ENCODE measurements around the gene EIF4G3. TPM values are rescaled to one million over a fixed set of nuclear protein-coding genes. Genes with fewer than 3 reads are reported as not detected.

Gene EIF4G3
- total RNA-seq, 1 experiment from 2014 or later, result 86.8 TPM

- intact Hi-C loops (cut with micrococcal nuclease; ENCODE audit: unreplicated experiment), result no loop called here
- ChIA-PET CTCF (no interaction called here), POLR2A (ENCODE audit: low non-redundant PET) (no interaction called here)
- H3K27me3 ChIP-seq (replicated peaks; ENCODE audit: insufficient read depth, low read depth, low read length, poor library complexity), result no peaks in the 10 kb centered on the region
- H3K4me1 ChIP-seq (ENCODE audit: insufficient read depth, low read length, poor library complexity, severe bottlenecking), result no peaks in the 10 kb centered on the region
- TF ChIP-seq CTCF (conservative IDR thresholded peaks at IDR 0.05; ENCODE audit: low read depth, low read length), result no peak
- no peak for TF ChIP-seq EZH2 (IDR thresholded peaks at IDR 0.05; ENCODE audit: borderline replicate concordance, low read depth, low read length, poor library complexity, severe bottlenecking)
- peaks cover 15% of the 10 kb centered on the region for H3K36me3 ChIP-seq (ENCODE audit: insufficient read depth, low read length, poor library complexity, severe bottlenecking)
- no peak overlapping the region for H3K27ac ChIP-seq (ENCODE audit: low read depth, low read length, poor library complexity, severe bottlenecking)
- H3K9me3 ChIP-seq (ENCODE audit: low read depth, low read length, poor library complexity, severe bottlenecking), result no peaks in the 10 kb centered on the region
- no peak for DNase-seq (ENCODE audit: low spot score)
- BruUV-seq (replicated peaks), result no TSS peak
- no peak overlapping the region for H3K4me3 ChIP-seq (ENCODE audit: low read depth, low read length, poor library complexity, severe bottlenecking)
Observed at GRCh38 chr1:20896826-20897225, 279.9 kb downstream of the EIF4G3 start.

- ChIA-PET POLR2A (ENCODE audit: low non-redundant PET) (no interaction called here), CTCF (no interaction called here)
- no TSS peak for BruUV-seq (replicated peaks)
- DNase-seq (ENCODE audit: low spot score), result no peak
- no peak overlapping the region for H3K27ac ChIP-seq (ENCODE audit: low read depth, low read length, poor library complexity, severe bottlenecking)
- H3K36me3 ChIP-seq (ENCODE audit: insufficient read depth, low read length, poor library complexity, severe bottlenecking), result peaks cover 17% of the 10 kb centered on the region
- H3K9me3 ChIP-seq (ENCODE audit: low read depth, low read length, poor library complexity, severe bottlenecking), result no peaks in the 10 kb centered on the region
- intact Hi-C loops (cut with micrococcal nuclease; ENCODE audit: unreplicated experiment), result no loop called here
- no peaks in the 10 kb centered on the region for H3K27me3 ChIP-seq (replicated peaks; ENCODE audit: insufficient read depth, low read depth, low read length, poor library complexity)
- no peaks in the 10 kb centered on the region for H3K4me1 ChIP-seq (ENCODE audit: insufficient read depth, low read length, poor library complexity, severe bottlenecking)
- H3K4me3 ChIP-seq (ENCODE audit: low read depth, low read length, poor library complexity, severe bottlenecking), result no peak overlapping the region
- no peak for TF ChIP-seq CTCF (conservative IDR thresholded peaks at IDR 0.05; ENCODE audit: low read depth, low read length)
- TF ChIP-seq EZH2 (IDR thresholded peaks at IDR 0.05; ENCODE audit: borderline replicate concordance, low read depth, low read length, poor library complexity, severe bottlenecking), result no peak
Observed at GRCh38 chr1:20893931-20894330, 282.8 kb downstream of the EIF4G3 start.

GRCh38 chr1:20891091-20891490 is 285.6 kb downstream of the EIF4G3 start:
- H3K4me3 ChIP-seq (ENCODE audit: low read depth, low read length, poor library complexity, severe bottlenecking), result no peak overlapping the region
- H3K4me1 ChIP-seq (ENCODE audit: insufficient read depth, low read length, poor library complexity, severe bottlenecking), result no peaks in the 10 kb centered on the region
- ChIA-PET POLR2A (ENCODE audit: low non-redundant PET) (no interaction called here), CTCF (no interaction called here)
- H3K9me3 ChIP-seq (ENCODE audit: low read depth, low read length, poor library complexity, severe bottlenecking), result no peaks in the 10 kb centered on the region
- peaks cover 17% of the 10 kb centered on the region for H3K36me3 ChIP-seq (ENCODE audit: insufficient read depth, low read length, poor library complexity, severe bottlenecking)
- no peak for DNase-seq (ENCODE audit: low spot score)
- no TSS peak for BruUV-seq (replicated peaks)
- TF ChIP-seq CTCF (conservative IDR thresholded peaks at IDR 0.05; ENCODE audit: low read depth, low read length) (no peak), EZH2 (IDR thresholded peaks at IDR 0.05; ENCODE audit: borderline replicate concordance, low read depth, low read length, poor library complexity, severe bottlenecking) (no peak)
- no peak overlapping the region for H3K27ac ChIP-seq (ENCODE audit: low read depth, low read length, poor library complexity, severe bottlenecking)
- no peaks in the 10 kb centered on the region for H3K27me3 ChIP-seq (replicated peaks; ENCODE audit: insufficient read depth, low read depth, low read length, poor library complexity)
- intact Hi-C loops (cut with micrococcal nuclease; ENCODE audit: unreplicated experiment), result no loop called here

Measured in A673 (cell line).